ENCODE results near the gene LRRC7.
A peak's percentile ranks its signal among the peaks of the same experiment; 100 is the strongest.
"Not testable (repeated sequence)": the region's sequence is repeated elsewhere in the genome, so short reads cannot be mapped to it uniquely, and the experiment has no call there.

LRRC7 gene

DNA sequence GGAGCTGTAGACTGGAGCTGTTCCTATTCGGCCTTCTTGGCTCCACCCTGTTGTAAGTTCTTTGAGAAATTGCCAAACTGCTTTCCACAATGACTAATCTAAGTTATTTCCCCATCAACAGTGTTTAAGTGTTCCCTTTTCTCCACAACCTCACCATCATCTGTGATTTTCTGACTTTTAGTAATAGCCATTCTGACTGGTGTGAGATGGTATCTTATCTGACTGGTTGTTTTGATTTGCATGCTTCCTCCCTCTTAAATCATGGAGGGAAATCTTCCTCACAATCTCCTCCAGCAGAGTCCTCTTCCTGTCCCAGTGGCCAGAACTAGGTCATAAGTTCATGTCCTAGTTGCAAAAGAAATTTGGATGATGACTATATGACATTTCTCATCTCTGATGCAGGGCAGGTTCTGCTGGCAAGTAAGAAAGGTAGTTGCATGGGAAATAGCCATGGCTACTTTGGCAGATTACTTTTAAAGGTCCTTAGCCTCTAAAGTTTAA, 343.6 kb downstream of the LRRC7 start:
- DNase-seq: no peak

DNA sequence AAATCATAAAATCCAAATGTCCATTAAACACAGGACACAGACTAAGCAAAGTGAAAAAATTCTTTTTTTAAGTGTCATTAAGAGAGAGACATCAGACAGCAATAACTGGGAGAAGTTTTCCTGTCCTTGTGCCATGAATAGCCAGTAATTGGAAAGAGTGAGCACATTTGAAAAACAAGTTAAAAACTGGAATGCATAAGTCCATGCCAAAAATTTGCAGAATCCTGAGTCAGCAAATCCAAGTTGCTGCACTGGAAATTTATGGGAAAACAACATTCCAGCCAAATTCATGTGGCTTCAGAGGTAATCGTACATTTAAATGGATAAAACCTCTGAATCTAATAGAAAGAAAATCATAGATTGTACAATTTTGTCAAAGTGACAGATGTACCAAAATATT, 346.3 kb downstream of the LRRC7 start:
- no peak for DNase-seq

DNA sequence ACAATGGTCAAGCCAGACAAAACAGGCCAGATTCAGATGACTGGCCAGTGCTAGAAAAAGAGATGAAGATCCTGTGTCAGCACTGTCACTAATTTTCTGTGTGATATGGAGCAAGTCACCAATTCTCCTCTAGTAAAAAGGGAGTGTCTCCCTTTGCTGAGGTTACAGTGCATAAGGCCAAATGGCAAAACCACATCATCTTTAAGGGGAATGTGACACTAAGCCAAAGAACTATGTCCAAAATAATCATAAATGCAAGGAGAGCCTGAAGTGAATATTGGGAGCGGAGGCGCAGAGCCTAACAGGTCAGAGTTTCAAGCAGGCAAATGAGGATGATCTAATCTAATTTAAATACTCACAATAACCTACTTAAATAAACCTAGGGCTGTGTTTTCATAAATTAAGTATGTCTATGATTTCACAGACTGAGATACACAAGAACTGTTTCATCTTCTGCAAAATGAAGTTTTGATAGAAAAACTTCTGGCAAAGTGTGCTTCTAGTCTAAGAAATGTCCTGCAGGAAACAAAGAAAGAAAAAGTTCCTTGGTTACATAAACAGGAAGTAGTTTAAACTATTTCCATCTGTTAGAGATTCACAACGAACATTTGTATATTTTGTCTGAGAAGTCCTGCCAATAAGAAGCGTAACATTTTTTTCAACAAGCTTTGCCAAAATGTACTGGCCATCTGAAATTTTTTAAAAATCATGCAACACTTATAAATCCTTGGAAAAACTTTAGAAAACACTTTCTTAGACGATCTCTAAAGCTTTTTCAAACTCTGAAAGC, 347.4 kb downstream of the LRRC7 start:
- DNase-seq: no peak

DNA sequence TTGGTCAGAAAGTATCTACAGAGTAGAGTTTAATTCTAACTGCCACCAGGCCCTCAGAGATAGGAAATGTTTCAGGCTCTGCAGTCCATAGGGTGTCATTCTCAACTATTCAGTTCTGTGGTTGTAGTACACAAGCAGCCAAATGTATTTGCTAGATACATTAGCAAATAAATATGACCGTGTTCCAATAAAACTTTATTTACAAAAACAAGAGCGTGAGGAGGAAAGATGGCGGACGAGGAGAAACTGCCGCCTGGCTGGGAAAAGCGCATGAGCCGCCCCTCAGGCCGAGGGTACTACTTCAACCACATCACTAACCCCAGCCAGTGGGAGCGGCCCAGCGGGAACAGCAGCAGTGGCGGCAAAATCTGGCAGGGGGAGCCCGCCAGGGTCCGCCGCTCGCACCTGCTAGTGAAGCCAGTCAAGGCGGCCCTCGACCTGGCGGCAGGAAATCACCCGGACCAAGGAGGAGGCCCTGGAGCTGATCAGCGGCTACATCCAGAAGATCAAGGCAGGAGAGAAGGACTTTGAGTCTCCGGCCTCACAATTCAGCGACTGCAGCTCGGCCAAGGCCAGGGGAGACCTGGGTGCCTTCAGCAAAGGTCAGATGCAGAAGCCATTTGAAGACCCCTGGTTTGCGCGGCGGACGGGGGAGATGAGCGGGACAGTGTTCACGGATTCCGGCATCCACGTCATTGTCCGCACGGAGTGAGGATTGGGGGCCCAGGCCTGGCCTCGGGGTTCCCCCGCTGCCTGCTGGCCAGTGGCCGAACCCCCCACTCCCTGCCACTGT, 351.6 kb downstream of the LRRC7 start:
- DNase-seq: peak; percentile 30

DNA sequence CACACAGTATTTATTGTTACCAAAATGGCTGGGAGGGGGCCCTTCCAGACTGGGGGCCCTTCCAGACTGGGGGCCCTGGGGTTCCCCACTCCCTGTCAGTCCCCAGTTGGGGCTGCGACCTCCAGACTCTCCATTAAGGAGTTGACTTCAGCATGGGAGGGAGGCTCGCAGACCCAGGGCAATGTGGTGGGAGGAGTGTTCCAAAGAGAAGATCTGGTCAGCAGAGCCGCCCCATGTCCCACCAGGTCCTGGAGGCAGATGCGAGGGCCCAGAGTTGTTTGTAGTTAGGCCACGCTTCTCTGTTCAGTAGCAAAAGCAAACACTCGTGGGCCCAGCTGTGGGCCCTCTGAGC, 352.2 kb downstream of the LRRC7 start:
- DNase-seq: no peak

DNA sequence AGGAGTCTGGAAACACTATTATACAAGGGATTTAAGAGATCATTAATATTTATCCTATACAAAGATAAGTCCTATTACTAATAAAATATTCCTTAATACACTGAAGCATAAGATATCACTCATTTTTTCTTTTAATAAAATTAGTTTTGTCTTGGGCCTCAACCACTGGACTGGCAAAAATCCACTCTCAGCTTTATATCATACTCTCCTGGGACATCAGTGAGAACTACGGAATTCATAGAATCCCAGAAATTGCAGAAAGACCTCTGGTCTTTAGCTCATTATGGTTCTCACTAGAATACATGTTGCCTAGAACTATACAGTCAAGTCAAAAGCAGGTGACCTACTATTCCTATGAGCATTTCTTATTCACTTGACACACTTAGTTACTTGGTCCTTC, 352.7 kb downstream of the LRRC7 start:
- no peak for DNase-seq

DNA sequence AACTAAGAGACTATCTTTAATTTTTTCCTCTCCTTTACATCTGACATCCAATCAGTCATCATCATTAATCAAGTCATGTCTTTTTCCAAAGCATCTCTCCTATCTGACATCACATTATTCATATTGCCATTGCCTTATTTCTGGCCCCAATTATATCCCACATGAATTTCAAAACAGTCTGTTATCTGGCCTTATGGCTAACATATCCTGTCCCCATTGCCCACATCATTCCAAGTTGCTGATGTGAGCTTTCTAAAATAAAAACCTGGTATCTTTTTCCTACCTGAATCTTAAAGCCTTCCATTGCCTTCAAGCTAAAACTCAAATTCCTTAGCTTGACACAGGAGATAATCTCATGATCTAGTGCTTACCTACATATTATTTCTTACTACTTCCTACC, 353.8 kb downstream of the LRRC7 start:
- DNase-seq: no peak

DNA sequence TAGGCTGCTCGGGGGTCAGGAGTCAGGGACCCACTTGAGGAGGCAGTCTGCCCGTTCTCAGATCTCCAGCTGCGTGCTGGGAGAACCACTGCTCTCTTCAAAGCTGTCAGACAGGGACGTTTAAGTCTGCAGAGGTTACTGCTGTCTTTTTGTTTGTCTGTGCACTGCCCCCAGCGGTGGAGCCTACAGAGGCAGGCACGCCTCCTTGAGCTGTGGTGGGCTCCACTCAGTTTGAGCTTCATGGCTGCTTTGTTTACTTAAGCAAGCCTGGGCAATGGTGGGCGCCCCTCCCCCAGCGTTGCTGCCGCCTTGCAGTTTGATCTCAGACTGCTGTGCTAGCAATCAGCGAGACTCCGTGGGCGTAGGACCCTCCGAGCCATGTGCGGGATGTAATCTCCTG, 360.5 kb downstream of the LRRC7 start:
- not testable (repeated sequence) for DNase-seq

DNA sequence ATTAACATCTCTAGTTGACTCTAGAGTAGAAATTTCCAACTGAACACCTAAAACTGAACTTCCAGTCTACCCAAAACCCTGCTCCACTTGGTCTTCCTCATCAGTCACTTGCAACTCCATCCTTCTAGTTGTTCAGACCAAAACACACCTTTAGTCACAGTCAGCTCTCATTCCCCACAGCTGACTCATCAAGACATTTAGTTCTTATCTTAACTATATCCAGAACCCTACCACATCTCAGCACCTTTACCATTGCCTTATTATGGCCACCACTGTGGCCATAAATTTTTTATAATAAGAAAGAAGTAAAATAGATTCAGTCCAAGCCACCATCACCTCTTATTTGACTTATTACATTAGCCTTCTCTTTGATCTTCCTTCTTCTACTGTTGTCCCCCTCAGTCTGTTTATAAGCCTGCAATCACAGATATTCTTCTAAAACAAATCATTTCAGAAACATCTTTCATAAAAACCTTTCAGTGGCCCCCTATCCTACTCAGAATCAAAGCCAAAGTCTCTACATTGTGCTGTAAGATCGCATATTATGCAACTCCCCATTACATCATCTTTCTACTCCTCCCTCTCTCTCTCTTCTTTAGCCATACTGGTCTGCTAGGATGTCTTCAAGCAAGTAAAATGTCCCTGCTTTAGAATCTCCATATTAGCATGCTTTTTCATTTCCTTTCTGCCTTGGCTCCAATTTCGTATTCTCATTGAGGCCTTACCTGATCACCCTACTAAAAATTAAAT, 361.8 kb downstream of the LRRC7 start:
- no peak for DNase-seq

DNA sequence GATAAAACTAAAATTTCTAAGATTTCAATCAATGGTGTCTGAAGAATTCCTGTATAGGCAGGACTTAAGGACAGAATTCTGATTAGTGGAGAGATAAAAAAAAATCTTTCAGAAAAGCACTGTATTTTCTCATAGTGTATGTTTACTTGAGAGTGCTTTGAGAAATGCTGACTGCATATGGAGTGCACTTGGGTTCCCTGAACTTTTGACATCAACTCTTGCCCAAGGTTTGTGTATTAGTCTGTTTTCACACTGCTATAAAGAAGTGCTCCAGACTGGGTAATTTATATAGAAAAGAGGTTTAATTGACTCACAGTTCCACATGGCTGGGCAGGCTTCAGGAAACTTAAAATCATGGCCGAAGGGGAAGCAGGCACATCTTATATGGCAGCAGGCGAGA, 362.7 kb downstream of the LRRC7 start:
- no peak for DNase-seq

DNA sequence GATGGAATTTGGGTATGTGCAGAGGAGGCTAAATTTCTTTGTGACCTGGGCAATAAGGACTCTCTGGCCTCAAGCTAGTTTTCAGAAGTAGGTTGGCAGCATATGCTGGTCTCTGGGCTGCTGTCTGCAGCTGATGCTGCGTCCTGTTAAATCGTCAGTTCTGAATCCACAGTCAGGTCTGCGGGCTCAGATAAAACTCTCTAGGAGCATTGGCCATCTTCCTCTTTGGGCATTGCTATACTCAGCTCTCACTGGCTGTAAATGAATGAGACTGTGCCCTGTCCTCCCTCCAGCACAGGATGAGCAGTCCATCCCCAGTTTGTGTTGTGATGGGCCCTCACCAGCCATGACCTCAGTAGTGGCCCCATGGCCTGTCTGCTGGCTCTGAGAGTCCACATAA, 365.0 kb downstream of the LRRC7 start:
- DNase-seq: no peak

DNA sequence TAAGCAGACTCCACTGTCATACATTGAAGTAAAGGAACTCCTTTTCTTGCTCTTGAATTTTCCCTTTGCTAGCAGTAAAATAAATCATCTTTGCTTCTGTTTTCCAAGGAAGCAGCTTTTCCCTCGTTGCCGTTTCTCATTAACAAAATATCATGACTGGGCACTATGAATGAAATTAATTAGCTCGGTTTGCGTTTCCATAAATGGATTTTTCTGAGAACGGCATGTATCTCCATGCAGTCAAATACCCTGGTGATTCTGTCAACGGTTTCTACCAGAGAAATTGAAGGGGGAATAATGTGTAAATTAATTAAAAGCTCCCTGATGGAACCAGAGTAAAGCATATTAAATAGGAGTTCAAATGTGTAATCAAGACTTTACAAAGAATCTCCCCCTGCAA, 372.5 kb downstream of the LRRC7 start:
- no peak for DNase-seq

DNA sequence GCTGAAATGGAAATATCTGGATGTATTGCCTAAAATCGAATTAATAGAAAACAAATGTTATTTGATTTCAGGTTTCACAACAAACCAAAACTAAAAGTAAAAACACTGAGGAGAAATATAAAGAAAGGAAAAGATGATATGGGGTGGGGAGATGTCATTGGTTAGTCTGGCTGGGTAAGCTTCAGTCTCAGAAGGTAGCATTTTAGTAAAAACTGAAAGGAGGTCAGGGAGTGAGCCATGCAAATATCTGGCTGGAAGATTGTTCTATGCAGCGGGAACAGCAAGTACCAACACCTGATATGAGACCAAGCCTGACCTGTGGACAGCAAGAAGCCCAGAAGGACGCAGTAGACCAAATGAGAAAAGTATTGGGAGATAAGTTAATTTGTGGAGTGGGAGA, 373.1 kb downstream of the LRRC7 start:
- no peak for DNase-seq

DNA sequence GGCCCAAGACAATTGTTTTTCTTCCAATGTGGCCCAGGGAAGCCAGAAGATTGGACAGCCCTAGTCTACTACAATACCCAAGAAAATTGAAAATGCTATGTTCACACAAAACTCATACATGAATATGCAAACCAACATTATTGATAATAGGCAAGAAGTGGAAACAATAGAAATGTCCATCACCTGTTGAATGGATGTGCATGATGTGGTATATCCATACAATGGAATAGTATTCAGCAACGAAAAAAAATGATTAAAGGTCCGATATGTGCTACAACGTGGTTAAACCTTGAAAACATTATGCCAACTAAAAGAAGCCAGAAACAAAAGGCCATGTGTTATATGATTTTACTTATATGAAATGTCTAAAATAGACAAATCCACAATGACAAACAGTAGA, 375.3 kb downstream of the LRRC7 start:
- DNase-seq: no peak

DNA sequence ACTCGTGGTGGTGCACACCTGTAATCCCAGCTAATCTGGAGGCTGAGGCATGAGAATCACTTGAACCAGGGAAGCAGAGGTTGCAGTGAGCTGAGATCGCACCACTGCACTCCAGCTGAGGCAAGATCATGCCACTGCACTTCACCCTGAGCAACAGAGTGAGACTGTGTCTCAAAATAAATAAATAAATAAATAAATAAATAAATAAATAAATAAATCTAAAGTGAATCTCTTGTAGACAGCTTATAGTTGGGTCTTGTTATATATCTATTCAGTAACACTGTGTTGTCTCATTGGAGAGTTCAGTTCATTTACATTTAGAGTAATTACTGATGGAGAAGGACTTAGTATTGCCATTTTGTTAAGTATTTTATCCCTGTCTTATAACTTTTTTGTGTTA, 379.2 kb downstream of the LRRC7 start:
- no peak for DNase-seq

DNA sequence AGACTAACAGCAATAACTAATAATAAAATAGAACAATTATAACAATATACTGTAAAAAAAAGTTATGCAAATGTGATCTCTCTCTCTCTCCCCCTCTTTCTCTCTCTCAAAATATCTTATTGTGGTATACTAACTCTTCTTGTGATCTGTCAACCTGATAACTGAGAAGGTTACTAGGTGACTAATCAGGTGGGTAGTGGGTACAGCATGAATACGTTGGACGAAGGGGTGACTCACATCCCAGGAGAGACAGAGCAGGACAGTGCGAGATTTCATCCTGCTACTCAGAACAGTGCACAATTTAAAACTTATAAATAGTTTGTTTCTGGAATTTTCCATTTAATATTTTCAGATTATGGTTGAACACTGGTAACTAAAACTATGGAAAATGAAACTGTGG, 380.1 kb downstream of the LRRC7 start:
- DNase-seq: no peak

DNA sequence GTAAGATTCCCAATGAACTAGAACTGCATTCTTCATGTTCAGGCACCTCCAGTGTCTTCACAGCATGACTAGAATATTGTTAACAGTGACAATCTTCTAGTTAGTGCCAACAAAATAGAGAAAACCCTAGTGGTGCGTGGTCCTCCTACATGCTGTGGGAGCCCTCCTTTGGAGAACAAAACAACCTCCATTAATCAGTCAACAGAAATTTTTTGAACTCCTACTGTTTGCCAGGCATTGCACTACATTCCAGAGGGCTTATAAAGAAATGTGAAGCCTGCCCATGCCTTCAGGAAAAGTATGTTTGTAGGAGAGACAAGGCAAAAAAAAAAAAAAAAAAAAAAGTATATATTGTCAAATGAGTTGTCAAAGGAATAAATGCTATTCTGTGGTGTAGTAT, 385.0 kb downstream of the LRRC7 start:
- DNase-seq: no peak

DNA sequence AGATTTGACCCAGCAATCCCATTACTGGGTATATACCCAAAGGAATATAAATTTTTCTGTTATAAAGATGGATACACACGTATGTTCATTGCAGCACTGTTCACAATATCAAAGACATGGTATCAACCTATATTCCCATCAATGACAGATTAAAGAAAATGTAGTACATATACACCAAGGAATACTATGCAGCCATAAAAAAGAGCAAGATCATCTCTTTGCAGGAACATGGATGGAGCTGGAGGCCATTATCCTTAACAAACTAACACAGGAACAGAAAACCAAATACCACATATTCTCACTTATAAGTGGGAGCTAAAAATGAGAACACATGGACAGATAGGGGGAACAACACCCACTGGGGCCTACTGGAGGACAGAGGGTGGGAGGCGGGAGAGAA, 394.7 kb downstream of the LRRC7 start:
- DNase-seq: not testable (repeated sequence)

DNA sequence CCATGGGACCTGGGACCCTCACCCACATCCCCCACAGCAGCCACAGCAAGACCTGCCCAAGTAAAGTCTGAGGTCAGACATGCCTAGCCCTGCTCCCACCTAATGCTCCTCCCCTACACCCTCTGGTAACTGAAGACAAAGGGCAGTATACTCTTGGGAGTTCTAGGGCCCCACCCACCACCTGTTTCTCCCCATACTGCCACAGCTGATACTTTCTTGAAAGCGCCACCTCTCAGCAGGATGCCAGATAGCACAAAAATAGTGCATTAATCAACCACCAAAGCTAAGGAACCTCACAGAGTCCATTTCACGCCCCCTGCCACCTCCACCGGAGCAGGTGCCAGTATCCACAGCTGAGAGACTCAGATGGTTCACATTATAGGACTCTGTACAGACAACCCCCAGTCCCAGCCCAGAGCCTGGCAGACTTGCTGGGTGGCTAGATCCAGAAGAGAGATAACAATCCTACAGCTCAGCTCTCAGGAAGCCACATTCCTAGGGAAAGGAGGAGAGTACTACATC, 399.6 kb downstream of the LRRC7 start:
- no peak for DNase-seq

DNA sequence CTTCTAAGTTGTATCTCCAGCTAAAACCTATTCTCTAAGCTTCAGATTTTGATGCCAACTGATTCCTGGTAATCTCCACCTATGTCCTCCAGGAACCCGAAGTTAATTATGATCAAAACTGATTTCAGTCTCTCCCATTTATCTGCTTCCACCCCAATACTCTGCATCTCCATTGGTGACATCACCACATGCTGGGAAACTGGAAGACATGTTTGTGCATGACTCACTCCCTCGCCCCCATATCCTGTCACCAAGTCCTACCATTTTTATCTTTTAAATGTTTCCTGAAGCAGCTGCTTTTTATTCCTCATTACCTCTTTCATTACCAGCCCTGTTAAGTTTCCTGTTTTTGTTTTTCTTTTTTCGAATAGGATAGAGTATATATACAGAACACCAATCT, 409.2 kb downstream of the LRRC7 start:
- DNase-seq: no peak

DNA sequence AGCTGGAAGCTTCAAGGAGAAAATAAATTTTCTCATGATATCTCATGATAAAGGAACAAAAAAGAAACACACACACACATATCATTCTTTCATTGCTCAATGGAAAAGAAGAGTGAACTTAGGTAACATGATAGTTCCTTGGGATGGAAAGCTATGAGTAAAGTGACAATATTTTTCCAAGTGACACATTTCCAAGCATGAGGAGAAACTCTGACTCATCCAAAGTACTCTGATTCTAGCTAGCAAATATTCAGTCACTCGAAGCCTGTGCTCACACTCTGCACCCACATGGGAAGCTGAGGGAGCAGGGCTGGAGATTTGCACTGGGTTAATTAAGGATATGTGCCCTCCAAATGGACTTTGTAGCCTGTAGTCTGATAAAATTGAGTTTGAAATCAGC, 415.3 kb downstream of the LRRC7 start:
- no peak for DNase-seq

DNA sequence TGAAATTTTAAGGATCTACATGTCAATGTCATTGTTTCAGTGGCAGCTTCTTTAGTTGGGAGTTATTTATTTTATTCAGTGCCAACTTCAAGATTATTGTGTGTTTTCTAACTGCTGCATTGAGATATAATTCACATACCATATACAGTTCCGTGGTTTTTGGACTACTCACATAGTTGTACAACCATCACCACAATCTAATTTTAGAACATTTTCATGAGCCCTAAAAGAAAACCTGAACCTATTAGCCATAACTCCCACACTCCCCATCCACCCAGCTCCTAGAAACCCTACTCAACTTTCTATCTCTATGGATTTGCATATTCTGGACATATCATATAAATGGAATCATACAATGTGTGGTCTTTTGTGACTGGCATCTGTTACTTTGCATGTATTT, 417.7 kb downstream of the LRRC7 start:
- no peak for DNase-seq

DNA sequence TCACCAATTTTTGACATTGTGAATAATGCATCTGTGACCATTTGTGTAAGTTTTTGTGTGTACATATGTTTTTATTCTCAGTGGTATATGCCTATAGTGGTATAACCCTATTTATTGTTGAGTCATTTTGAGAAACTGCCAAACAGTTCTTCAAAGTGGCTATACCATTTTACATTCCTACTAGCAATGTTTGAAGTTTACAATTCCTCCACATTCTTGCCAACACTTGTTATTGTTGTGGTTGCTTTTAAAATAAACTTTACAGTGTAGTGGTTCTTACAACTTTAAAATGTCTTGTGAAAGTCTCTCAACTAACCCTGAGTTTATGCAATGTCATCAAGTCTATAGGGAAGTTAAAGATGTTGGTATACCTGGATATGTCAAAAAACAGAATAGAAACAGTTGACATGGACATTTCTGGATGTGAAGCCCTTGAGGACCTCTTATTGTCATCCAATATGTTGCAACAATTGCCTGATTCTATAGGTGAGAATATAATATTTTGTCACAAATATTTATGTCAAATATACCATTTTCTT, 418.2 kb downstream of the LRRC7 start:
- DNase-seq: no peak
